Mucosa of descending colon (tissue), 3 donors: ENCODE measurements around the gene LGI1. TPM values are rescaled to one million over a fixed set of nuclear protein-coding genes. Genes with fewer than 3 reads are reported as not detected.
A peak's percentile ranks its signal among the peaks of the same experiment; 100 is the strongest.

ENCODE experiments used
- ATAC-seq: fragments of 200-7000 bp; cut with Tn5 transposase; one replicate; pipeline ENCODE4 v1.9.1; 2020; ENCODE audit warnings: mild to moderate bottlenecking, moderate library complexity
- DNase-seq, 3 donors: peaks; one replicate each; pipeline ENCODE4 v3.0.0-alpha.2; 2020
- H3K36me3 ChIP-seq: fragments of 200-600 bp; one replicate; pipeline ENCODE4 v1.8.0; 2021; ENCODE audit warnings: low read depth, mild to moderate bottlenecking
- H3K4me1 ChIP-seq: fragments of 200-600 bp; one replicate; pipeline ENCODE4 v1.8.0; 2021; ENCODE audit warnings: low read depth, mild to moderate bottlenecking
- H3K4me3 ChIP-seq: fragments of 200-600 bp; one replicate; pipeline ENCODE4 v1.8.0; 2021; ENCODE audit warnings: mild to moderate bottlenecking
- H3K9me3 ChIP-seq: fragments of 200-600 bp; one replicate; pipeline ENCODE4 v1.8.0; 2021; ENCODE audit warnings: mild to moderate bottlenecking
- CTCF ChIP-seq: fragments of 200-600 bp; IDR thresholded peaks from one replicate; pipeline ENCODE4 v1.8.0; 2022; ENCODE audit warnings: antibody characterized with exemption, mild to moderate bottlenecking
- intact Hi-C, 2 donors: fragments of 100-400 bp; cut with DNase I in 1 of 2; cut with micrococcal nuclease in 1 of 2; formaldehyde crosslinking; loops; one replicate each; pipeline versions ENCODE4 v1.11.0 to v1.11.1; 2022; cut with DNase I, micrococcal nuclease
- total RNA-seq, 3 donors: library from RNA; stranded (reverse); fragmentation: NEBNext Ultra II Directional in 2 of 3; extraction: Animal tissue kit (Norgen Biotek cat#: 25700) in 2 of 3; gene quantifications; one replicate each; pipeline versions ENCODE4 v1.2.1 to v1.2.4, GENCODE V29; 2021 to 2023
- donor health status: DM: no; HTN: no; CAD: no; lungs with moderate emphysema.
- donor health status: DM: no; HTN: no; CAD: no.
- donor health status: DM: no; HTN: yes; CAD: no.

LGI1 gene
- total RNA-seq, 3 donors from 2014 or later, result 0.69 to 6.3 (median 1.3) TPM

GRCh38 chr10:93815304-93816096 lies 57.8 kb downstream of the LGI1 start:
- intact Hi-C loops, result loop anchor here in 1 of 2 donors (10.0 kb wide), 1 partner anchor 111 kb away; the partner anchor contains the start of gene FRA10AC1
- no peak overlapping the region for H3K4me3 ChIP-seq
- H3K9me3 ChIP-seq, result no peaks in the 10 kb centered on the region
- no peak for TF ChIP-seq CTCF
- peaks cover 15% of the 10 kb centered on the region for H3K4me1 ChIP-seq
- ATAC-seq (no peak), DNase-seq (no peak)
- no peaks in the 10 kb centered on the region for H3K36me3 ChIP-seq

- peaks cover 15% of the 10 kb centered on the region for H3K4me1 ChIP-seq
- H3K9me3 ChIP-seq, result no peaks in the 10 kb centered on the region
- peak; percentile 68 for TF ChIP-seq CTCF
- peak; percentile 74 for ATAC-seq
- DNase-seq, result peak; percentile 54 to 84 (median 78)
- H3K4me3 ChIP-seq, result no peak overlapping the region
- intact Hi-C loops, result loop anchor here in 1 of 2 donors (10.0 kb wide), 1 partner anchor 111 kb away; the partner anchor contains the start of gene FRA10AC1
- no peaks in the 10 kb centered on the region for H3K36me3 ChIP-seq
These were observed 58.5 kb downstream of the LGI1 start for GRCh38 chr10:93816123-93816747.

GRCh38 chr10:93818086-93818485 lies 60.4 kb downstream of the LGI1 start:
- DNase-seq, result no peak
- no peak for ATAC-seq
- Histone ChIP-seq H3K4me1 (peaks cover 8% of the 10 kb centered on the region), H3K4me3 (no peak overlapping the region), H3K36me3 (no peaks in the 10 kb centered on the region), H3K9me3 (no peaks in the 10 kb centered on the region)
- no peak for TF ChIP-seq CTCF
- intact Hi-C loops, result loop anchor here in 1 of 2 donors (10.0 kb wide), 1 partner anchor 113 kb away; the partner anchor contains the start of gene FRA10AC1

- DNase-seq, result no peak
- no peak for ATAC-seq
- intact Hi-C loops, result loop anchor here in 1 of 2 donors (10.0 kb wide), 1 partner anchor 115 kb away; the partner anchor contains the start of gene FRA10AC1
These were observed 61.8 kb downstream of the LGI1 start for GRCh38 chr10:93819520-93819919.

GRCh38 chr10:93820434-93820833 lies 62.7 kb downstream of the LGI1 start:
- no peak for TF ChIP-seq CTCF
- peak; percentile 59 for ATAC-seq
- intact Hi-C loops, result no loop called here
- no peak for DNase-seq
- Histone ChIP-seq H3K4me1 (no peaks in the 10 kb centered on the region), H3K9me3 (no peaks in the 10 kb centered on the region), H3K36me3 (no peaks in the 10 kb centered on the region), H3K4me3 (no peak overlapping the region)

More at GRCh38 chr10:93819520-93819919, 61.8 kb downstream of the LGI1 start:
- Histone ChIP-seq H3K4me3 (no peak overlapping the region), H3K36me3 (no peaks in the 10 kb centered on the region), H3K4me1 (no peaks in the 10 kb centered on the region), H3K9me3 (no peaks in the 10 kb centered on the region)
- TF ChIP-seq CTCF, result no peak
